WTC11 (cell line): ENCODE data around the gene KDM4B. TPM values are rescaled to one million over a fixed set of nuclear protein-coding genes. Genes with fewer than 3 reads are reported as not detected.

Experiments
- ATAC-seq: fragments of 200-7000 bp; cut with Tn5 transposase; 2 replicates; pipeline ENCODE4 v1.10.0; 2021; ENCODE audit warnings: mild to moderate bottlenecking, moderate library complexity
- CTCF ChIA-PET: fragments of 300-600 bp; sonication (Branson Sonifier 250); formaldehyde crosslinking; loops from one replicate; lab custom pipeline; 2021; ENCODE audit warnings: antibody characterized with exemption; lab: Charles Lee
- POLR2A ChIA-PET: fragments of 350-600 bp; sonication (Branson Sonifier 250); formaldehyde crosslinking; loops from one replicate; lab custom pipeline; 2021; ENCODE audit warnings: antibody characterized with exemption; lab: Charles Lee
- DNase-seq: peaks from one replicate; pipeline ENCODE4 v3.0.0; 2021; ENCODE audit warnings: low spot score
- H3K27ac Mint-ChIP-seq: 2 replicates; pipeline ENCODE4 v1.8.0; 2021; ENCODE audit warnings: mixed read lengths
- H3K27me3 Mint-ChIP-seq: 2 replicates; pipeline ENCODE4 v1.8.0; 2021; ENCODE audit warnings: low read depth, mild to moderate bottlenecking, moderate library complexity, mixed read lengths
- H3K36me3 Mint-ChIP-seq: 2 replicates; pipeline ENCODE4 v1.8.0; 2021; ENCODE audit warnings: mixed read lengths
- H3K4me1 Mint-ChIP-seq: 2 replicates; pipeline ENCODE4 v1.8.0; 2022; ENCODE audit warnings: mixed read lengths
- H3K4me3 Mint-ChIP-seq: 2 replicates; pipeline ENCODE4 v1.8.0; 2021; ENCODE audit warnings: mild to moderate bottlenecking, moderate library complexity, mixed read lengths
- H3K9me3 Mint-ChIP-seq: 2 replicates; pipeline ENCODE4 v1.8.0; 2021; ENCODE audit warnings: mixed read lengths
- ESRRA ChIP-seq: sonication (generic); formaldehyde crosslinking; IDR thresholded peaks from 2 replicates; pipeline ENCODE4 v1.8.1; 2022; ENCODE audit warnings: mild to moderate bottlenecking, missing genetic modification reagents, borderline replicate concordance
- GRHL2 ChIP-seq: fragments of 250-450 bp; sonication (Bioruptor Pico); IDR thresholded peaks from 2 replicates; pipeline ENCODE4 v1.8.0; 2022; ENCODE audit warnings: mild to moderate bottlenecking, moderate library complexity; ENCODE audit not compliant: insufficient replicate concordance, severe bottlenecking
- IRF1 ChIP-seq: sonication (generic); formaldehyde crosslinking; IDR thresholded peaks from 2 replicates; pipeline ENCODE4 v1.8.0; 2023; ENCODE audit warnings: missing genetic modification reagents
- IRF2 ChIP-seq: sonication (generic); formaldehyde crosslinking; IDR thresholded peaks from 2 replicates; pipeline ENCODE4 v1.8.0; 2022; ENCODE audit warnings: low read depth, missing genetic modification reagents, borderline replicate concordance
- JUN ChIP-seq: sonication (generic); formaldehyde crosslinking; IDR thresholded peaks from 2 replicates; pipeline ENCODE4 v1.8.0; 2023; ENCODE audit warnings: mild to moderate bottlenecking, missing genetic modification reagents
- MXD4 ChIP-seq: fragments of 250-450 bp; sonication (Bioruptor Pico); IDR thresholded peaks from 2 replicates; pipeline ENCODE4 v1.8.0; 2021; ENCODE audit warnings: mild to moderate bottlenecking, moderate library complexity, borderline replicate concordance
- MYBL2 ChIP-seq: sonication (generic); formaldehyde crosslinking; IDR thresholded peaks from 2 replicates; pipeline ENCODE4 v1.8.1; 2023; ENCODE audit warnings: mild to moderate bottlenecking, moderate library complexity, missing genetic modification reagents
- NFE2L1 ChIP-seq: sonication (generic); formaldehyde crosslinking; IDR thresholded peaks from 2 replicates; pipeline ENCODE4 v1.8.1; 2023; ENCODE audit warnings: missing genetic modification reagents
- NR2C2 ChIP-seq: sonication (generic); formaldehyde crosslinking; IDR thresholded peaks from 2 replicates; pipeline ENCODE4 v1.8.0; 2022; ENCODE audit warnings: mild to moderate bottlenecking, missing genetic modification reagents
- NR3C1 ChIP-seq: sonication (generic); formaldehyde crosslinking; conservative IDR thresholded peaks from 2 replicates; pipeline ENCODE4 v1.8.1; 2023; ENCODE audit warnings: low read depth, mild to moderate bottlenecking, missing genetic modification reagents
- OVOL2 ChIP-seq: fragments of 250-450 bp; sonication (Bioruptor Pico); IDR thresholded peaks from 2 replicates; pipeline ENCODE4 v1.9.0; 2021; ENCODE audit warnings: mild to moderate bottlenecking, borderline replicate concordance
- PRDM15 ChIP-seq: sonication (generic); formaldehyde crosslinking; IDR thresholded peaks from 2 replicates; pipeline ENCODE4 v1.8.0; 2022; ENCODE audit warnings: missing genetic modification reagents
- RORB ChIP-seq: fragments of 250-450 bp; sonication (Bioruptor Pico); IDR thresholded peaks from 2 replicates; pipeline ENCODE4 v1.9.0; 2021; ENCODE audit warnings: mild to moderate bottlenecking
- SMAD4 ChIP-seq: sonication (generic); formaldehyde crosslinking; IDR thresholded peaks from 2 replicates; pipeline ENCODE4 v1.8.0; 2022; ENCODE audit warnings: mild to moderate bottlenecking, missing genetic modification reagents
- SP1 ChIP-seq: sonication (generic); formaldehyde crosslinking; conservative IDR thresholded peaks from 2 replicates; pipeline ENCODE4 v1.8.1; 2022; ENCODE audit warnings: missing genetic modification reagents
- ZBTB21 ChIP-seq: sonication (generic); formaldehyde crosslinking; IDR thresholded peaks from 2 replicates; pipeline ENCODE4 v1.8.1; 2023; ENCODE audit warnings: mild to moderate bottlenecking, missing genetic modification reagents, borderline replicate concordance
- ZNF138 ChIP-seq: sonication (generic); formaldehyde crosslinking; conservative IDR thresholded peaks from 2 replicates; pipeline ENCODE4 v1.8.1; 2022; ENCODE audit warnings: mild to moderate bottlenecking, moderate library complexity, missing genetic modification reagents
- ZNF232 ChIP-seq: sonication (generic); formaldehyde crosslinking; IDR thresholded peaks from 2 replicates; pipeline ENCODE4 v1.8.0; 2022; ENCODE audit warnings: mild to moderate bottlenecking, missing genetic modification reagents
- ZNF416 ChIP-seq: fragments of 250-450 bp; sonication (Bioruptor Pico); IDR thresholded peaks from 2 replicates; pipeline ENCODE4 v1.9.0; 2021; ENCODE audit warnings: mild to moderate bottlenecking, inconsistent platforms
- ZNF423 ChIP-seq: fragments of 250-450 bp; sonication (Bioruptor Pico); IDR thresholded peaks from 2 replicates; pipeline ENCODE4 v2.1.2; 2022; ENCODE audit warnings: mild to moderate bottlenecking, moderate library complexity
- ZNF425 ChIP-seq: fragments of 250-450 bp; sonication (Bioruptor Pico); conservative IDR thresholded peaks from 2 replicates; pipeline ENCODE4 v1.9.0; 2021; ENCODE audit warnings: mild to moderate bottlenecking
- total RNA-seq: library from RNA; stranded (reverse); gene quantifications from 3 replicates; pipeline ENCODE4 v1.2.3, GENCODE V29; 2021
- TF ChIP-seq, protein P1 (sequence below): sonication (generic); formaldehyde crosslinking; IDR thresholded peaks from 2 replicates; pipeline ENCODE4 v1.8.1; 2023; ENCODE audit warnings: mild to moderate bottlenecking, missing genetic modification reagents, moderate library complexity
- TF ChIP-seq, protein P2 (sequence below): fragments of 250-450 bp; sonication (Bioruptor Pico); IDR thresholded peaks from 2 replicates; pipeline ENCODE4 v1.9.0; 2021; ENCODE audit warnings: mild to moderate bottlenecking, borderline replicate concordance

The KDM4B gene
- total RNA-seq, 1 experiment from 2014 or later: 43.2 TPM

- peaks cover 4% of the 10 kb centered on the region; the same call in 1 of the 2 replicates for H3K4me1 Mint-ChIP-seq
- H3K36me3 Mint-ChIP-seq: peaks cover 28% of the 10 kb centered on the region
- DNase-seq: no peak
- H3K9me3 Mint-ChIP-seq: peaks cover 10% of the 10 kb centered on the region
- H3K27ac Mint-ChIP-seq: peak overlapping the region; percentile 40
- ChIA-PET CTCF (interaction anchor here (0.7 to 1.0 kb wide), 3 partner anchors 7 to 44 kb away, joined by 3 read pairs; no protein-coding TSS in a partner anchor), POLR2A (no interaction called here)
- no peak overlapping the region for H3K4me3 Mint-ChIP-seq
- TF ChIP-seq ZBTB21 (CRISPR knock-in tag): no peak
- no peak for TF ChIP-seq NR3C1 (CRISPR knock-in tag)
- TF ChIP-seq ZNF423 (CRISPR knock-in tag): no peak
- no peak for TF ChIP-seq IRF1 (CRISPR knock-in tag)
- TF ChIP-seq PRDM15: no peak
- no peak for TF ChIP-seq ZNF138 (CRISPR knock-in tag)
- no peak for TF ChIP-seq SP1
- no peak for TF ChIP-seq JUN (CRISPR knock-in tag)
- no peak for TF ChIP-seq NFE2L1 (CRISPR knock-in tag)
- TF ChIP-seq OVOL2 (CRISPR knock-in tag): no peak
- TF ChIP-seq ZNF416: no peak
- TF ChIP-seq IRF2 (CRISPR knock-in tag): no peak
- TF ChIP-seq MYBL2 (CRISPR knock-in tag): no peak
- H3K27me3 Mint-ChIP-seq: no peaks in the 10 kb centered on the region
- no peak for ATAC-seq
Measured at GRCh38 chr19:5093948-5094718, 125.2 kb downstream of the KDM4B start.

DNA sequence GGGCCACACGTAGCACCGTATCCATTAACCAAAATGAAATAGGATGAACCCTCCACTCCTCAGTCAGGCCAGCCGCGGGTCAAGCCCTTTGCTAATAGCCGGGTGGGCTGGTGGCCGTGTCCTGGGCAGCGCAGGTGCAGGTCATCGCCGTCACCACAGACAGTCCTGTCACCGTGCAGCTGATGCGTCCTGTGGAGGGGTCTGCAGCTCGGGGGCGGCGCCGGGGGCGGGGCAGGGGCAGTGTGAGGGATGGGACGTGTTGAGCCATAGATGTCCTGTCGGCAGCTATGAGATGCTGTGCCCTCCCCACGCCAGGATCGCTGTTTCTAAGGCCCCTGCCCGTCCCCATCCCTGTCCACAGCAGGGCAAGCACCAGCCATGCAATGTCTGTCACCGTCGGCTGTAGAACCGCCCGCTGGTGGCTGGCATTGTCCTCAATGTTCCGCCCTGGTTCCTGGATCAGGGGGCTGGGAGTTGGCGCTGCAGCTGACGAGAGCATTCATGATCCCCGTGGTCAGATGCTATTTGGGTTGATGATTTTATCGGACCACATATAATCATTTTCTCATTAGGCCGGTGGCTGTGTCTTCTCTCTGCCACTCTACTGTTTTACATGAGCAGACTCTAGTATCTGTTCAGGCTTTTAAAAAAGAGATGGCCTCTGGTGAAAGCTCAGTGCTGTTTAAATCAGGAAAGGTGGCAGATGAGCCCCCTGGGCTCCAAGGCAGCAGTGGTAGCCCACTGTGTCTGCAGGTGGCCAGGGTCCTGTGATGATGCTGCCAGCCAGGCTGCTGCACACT lies 126.1 kb downstream of the KDM4B start:
- peak overlapping the region; percentile 36; the same call in 1 of the 2 replicates for H3K27ac Mint-ChIP-seq
- no peak for TF ChIP-seq RORB (CRISPR knock-in tag)
- TF ChIP-seq NR2C2: no peak
- no peak for TF ChIP-seq ZNF416
- no peak for TF ChIP-seq ZNF425 (CRISPR knock-in tag)
- TF ChIP-seq ZNF232 (CRISPR knock-in tag): no peak
- TF ChIP-seq, protein P1, sequence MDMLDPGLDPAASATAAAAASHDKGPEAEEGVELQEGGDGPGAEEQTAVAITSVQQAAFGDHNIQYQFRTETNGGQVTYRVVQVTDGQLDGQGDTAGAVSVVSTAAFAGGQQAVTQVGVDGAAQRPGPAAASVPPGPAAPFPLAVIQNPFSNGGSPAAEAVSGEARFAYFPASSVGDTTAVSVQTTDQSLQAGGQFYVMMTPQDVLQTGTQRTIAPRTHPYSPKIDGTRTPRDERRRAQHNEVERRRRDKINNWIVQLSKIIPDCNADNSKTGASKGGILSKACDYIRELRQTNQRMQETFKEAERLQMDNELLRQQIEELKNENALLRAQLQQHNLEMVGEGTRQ: no peak
- TF ChIP-seq SMAD4: no peak
- TF ChIP-seq ESRRA (CRISPR knock-in tag): no peak
- TF ChIP-seq, protein P2, sequence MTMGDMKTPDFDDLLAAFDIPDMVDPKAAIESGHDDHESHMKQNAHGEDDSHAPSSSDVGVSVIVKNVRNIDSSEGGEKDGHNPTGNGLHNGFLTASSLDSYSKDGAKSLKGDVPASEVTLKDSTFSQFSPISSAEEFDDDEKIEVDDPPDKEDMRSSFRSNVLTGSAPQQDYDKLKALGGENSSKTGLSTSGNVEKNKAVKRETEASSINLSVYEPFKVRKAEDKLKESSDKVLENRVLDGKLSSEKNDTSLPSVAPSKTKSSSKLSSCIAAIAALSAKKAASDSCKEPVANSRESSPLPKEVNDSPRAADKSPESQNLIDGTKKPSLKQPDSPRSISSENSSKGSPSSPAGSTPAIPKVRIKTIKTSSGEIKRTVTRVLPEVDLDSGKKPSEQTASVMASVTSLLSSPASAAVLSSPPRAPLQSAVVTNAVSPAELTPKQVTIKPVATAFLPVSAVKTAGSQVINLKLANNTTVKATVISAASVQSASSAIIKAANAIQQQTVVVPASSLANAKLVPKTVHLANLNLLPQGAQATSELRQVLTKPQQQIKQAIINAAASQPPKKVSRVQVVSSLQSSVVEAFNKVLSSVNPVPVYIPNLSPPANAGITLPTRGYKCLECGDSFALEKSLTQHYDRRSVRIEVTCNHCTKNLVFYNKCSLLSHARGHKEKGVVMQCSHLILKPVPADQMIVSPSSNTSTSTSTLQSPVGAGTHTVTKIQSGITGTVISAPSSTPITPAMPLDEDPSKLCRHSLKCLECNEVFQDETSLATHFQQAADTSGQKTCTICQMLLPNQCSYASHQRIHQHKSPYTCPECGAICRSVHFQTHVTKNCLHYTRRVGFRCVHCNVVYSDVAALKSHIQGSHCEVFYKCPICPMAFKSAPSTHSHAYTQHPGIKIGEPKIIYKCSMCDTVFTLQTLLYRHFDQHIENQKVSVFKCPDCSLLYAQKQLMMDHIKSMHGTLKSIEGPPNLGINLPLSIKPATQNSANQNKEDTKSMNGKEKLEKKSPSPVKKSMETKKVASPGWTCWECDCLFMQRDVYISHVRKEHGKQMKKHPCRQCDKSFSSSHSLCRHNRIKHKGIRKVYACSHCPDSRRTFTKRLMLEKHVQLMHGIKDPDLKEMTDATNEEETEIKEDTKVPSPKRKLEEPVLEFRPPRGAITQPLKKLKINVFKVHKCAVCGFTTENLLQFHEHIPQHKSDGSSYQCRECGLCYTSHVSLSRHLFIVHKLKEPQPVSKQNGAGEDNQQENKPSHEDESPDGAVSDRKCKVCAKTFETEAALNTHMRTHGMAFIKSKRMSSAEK (CRISPR knock-in tag): no peak
- no peak for TF ChIP-seq MXD4
- no peak for TF ChIP-seq GRHL2 (CRISPR knock-in tag)

More for the DNA sequence above, 126.1 kb downstream of the KDM4B start:
- Mint-ChIP-seq H3K9me3 (peaks cover 18% of the 10 kb centered on the region), H3K4me1 (peaks cover 4% of the 10 kb centered on the region; the same call in 1 of the 2 replicates), H3K4me3 (no peak overlapping the region), H3K36me3 (peaks cover 33% of the 10 kb centered on the region), H3K27me3 (no peaks in the 10 kb centered on the region)
- DNase-seq: no peak
- POLR2A ChIA-PET: no interaction called here
- no peak for ATAC-seq
- CTCF ChIA-PET: interaction anchor here (0.7 to 1.1 kb wide), 4 partner anchors 8 to 43 kb away, joined by 3 read pairs; no protein-coding TSS in a partner anchor
